ENCODE results near the gene RBM23. TPM values are rescaled to one million over a fixed set of nuclear protein-coding genes. Genes with fewer than 3 reads are reported as not detected.
A peak's percentile ranks its signal among the peaks of the same experiment; 100 is the strongest.

Gene RBM23
- total and polyA plus RNA-seq, 9 of the 15 experiments (the other 6 are each of a cell fraction or from before 2014, with no cell fraction given): 46.0 to 102 (median 58.5) TPM

DNA sequence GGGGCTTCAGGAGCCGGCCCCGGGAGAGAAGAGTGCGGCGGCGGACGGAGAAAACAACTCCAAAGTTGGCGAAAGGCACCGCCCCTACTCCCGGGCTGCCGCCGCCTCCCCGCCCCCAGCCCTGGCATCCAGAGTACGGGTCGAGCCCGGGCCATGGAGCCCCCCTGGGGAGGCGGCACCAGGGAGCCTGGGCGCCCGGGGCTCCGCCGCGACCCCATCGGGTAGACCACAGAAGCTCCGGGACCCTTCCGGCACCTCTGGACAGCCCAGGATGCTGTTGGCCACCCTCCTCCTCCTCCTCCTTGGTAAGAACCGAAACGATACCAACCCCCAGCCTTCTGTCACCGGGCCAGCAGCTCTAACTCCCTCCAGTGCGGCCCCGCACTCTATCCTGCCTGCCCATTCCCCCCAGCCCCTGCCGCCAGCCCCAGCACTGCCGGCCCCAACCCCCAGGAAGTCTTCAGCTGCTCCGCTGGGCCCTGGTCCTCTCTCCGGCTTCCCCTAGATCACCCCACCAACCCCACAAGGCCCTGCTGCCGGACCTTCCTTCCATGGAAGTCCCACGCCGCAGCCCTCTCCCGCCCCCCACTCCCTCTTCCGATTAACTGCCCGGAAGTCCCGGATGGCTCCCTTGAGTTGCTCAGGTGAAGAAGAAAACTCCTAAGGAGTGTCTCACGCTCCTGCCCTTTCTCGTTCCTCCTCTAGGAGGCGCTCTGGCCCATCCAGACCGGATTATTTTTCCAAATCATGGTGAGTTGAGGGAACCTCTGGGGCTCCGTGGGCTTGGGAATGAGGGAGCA, 46.7 kb downstream of the RBM23 start (continued):
- peak; percentile 43 for TF ChIP-seq NEUROD1 (IDR thresholded peaks at IDR 0.05; ENCODE audit: borderline replicate concordance, low read depth, low read length, partially characterized antibody)
- no peak for TF ChIP-seq PRMT5 (CRISPR knock-in tag; IDR thresholded peaks at IDR 0.05)
- TF ChIP-seq, protein P1, sequence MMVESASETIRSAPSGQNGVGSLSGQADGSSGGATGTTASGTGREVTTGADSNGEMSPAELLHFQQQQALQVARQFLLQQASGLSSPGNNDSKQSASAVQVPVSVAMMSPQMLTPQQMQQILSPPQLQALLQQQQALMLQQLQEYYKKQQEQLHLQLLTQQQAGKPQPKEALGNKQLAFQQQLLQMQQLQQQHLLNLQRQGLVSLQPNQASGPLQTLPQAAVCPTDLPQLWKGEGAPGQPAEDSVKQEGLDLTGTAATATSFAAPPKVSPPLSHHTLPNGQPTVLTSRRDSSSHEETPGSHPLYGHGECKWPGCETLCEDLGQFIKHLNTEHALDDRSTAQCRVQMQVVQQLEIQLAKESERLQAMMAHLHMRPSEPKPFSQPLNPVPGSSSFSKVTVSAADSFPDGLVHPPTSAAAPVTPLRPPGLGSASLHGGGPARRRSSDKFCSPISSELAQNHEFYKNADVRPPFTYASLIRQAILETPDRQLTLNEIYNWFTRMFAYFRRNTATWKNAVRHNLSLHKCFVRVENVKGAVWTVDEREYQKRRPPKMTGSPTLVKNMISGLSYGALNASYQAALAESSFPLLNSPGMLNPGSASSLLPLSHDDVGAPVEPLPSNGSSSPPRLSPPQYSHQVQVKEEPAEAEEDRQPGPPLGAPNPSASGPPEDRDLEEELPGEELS (CRISPR knock-in tag; IDR thresholded peaks at IDR 0.05; ENCODE audit: borderline replicate concordance): no peak; the same call in 1 of the 2 replicates
- no peak for TF ChIP-seq IFI16 (CRISPR knock-in tag; IDR thresholded peaks at IDR 0.05)
- TF ChIP-seq POLR2H (tag; IDR thresholded peaks at IDR 0.05; ENCODE audit: low read depth): no peak
- TF ChIP-seq ZNF75A (CRISPR knock-in tag; IDR thresholded peaks at IDR 0.05): no peak
- TF ChIP-seq ELF1 (tag; IDR thresholded peaks at IDR 0.05): no peak
- TF ChIP-seq, protein P2, sequence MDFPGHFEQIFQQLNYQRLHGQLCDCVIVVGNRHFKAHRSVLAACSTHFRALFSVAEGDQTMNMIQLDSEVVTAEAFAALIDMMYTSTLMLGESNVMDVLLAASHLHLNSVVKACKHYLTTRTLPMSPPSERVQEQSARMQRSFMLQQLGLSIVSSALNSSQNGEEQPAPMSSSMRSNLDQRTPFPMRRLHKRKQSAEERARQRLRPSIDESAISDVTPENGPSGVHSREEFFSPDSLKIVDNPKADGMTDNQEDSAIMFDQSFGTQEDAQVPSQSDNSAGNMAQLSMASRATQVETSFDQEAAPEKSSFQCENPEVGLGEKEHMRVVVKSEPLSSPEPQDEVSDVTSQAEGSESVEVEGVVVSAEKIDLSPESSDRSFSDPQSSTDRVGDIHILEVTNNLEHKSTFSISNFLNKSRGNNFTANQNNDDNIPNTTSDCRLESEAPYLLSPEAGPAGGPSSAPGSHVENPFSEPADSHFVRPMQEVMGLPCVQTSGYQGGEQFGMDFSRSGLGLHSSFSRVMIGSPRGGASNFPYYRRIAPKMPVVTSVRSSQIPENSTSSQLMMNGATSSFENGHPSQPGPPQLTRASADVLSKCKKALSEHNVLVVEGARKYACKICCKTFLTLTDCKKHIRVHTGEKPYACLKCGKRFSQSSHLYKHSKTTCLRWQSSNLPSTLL (IDR thresholded peaks at IDR 0.05): no peak
- TF ChIP-seq POLR3G (IDR thresholded peaks at IDR 0.05; ENCODE audit: extremely low read depth, insufficient read length, insufficient replicate concordance): no peak
- TF ChIP-seq SRF (CRISPR knock-in tag; IDR thresholded peaks at IDR 0.05): no peak
- no peak for TF ChIP-seq ZNF561 (CRISPR knock-in tag; conservative IDR thresholded peaks at IDR 0.05)
- TF ChIP-seq, protein P3, sequence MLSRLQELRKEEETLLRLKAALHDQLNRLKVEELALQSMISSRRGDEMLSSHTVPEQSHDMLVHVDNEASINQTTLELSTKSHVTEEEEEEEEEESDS (CRISPR knock-in tag; IDR thresholded peaks at IDR 0.05): no peak
- TF ChIP-seq TCF7 (IDR thresholded peaks at IDR 0.05; ENCODE audit: borderline replicate concordance): no peak
- TF ChIP-seq, protein P4, sequence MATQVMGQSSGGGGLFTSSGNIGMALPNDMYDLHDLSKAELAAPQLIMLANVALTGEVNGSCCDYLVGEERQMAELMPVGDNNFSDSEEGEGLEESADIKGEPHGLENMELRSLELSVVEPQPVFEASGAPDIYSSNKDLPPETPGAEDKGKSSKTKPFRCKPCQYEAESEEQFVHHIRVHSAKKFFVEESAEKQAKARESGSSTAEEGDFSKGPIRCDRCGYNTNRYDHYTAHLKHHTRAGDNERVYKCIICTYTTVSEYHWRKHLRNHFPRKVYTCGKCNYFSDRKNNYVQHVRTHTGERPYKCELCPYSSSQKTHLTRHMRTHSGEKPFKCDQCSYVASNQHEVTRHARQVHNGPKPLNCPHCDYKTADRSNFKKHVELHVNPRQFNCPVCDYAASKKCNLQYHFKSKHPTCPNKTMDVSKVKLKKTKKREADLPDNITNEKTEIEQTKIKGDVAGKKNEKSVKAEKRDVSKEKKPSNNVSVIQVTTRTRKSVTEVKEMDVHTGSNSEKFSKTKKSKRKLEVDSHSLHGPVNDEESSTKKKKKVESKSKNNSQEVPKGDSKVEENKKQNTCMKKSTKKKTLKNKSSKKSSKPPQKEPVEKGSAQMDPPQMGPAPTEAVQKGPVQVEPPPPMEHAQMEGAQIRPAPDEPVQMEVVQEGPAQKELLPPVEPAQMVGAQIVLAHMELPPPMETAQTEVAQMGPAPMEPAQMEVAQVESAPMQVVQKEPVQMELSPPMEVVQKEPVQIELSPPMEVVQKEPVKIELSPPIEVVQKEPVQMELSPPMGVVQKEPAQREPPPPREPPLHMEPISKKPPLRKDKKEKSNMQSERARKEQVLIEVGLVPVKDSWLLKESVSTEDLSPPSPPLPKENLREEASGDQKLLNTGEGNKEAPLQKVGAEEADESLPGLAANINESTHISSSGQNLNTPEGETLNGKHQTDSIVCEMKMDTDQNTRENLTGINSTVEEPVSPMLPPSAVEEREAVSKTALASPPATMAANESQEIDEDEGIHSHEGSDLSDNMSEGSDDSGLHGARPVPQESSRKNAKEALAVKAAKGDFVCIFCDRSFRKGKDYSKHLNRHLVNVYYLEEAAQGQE (IDR thresholded peaks at IDR 0.05; ENCODE audit: borderline replicate concordance): peak; percentile 51; the same call in 1 of the 2 replicates
- TF ChIP-seq, protein P4 (CRISPR knock-in tag; IDR thresholded peaks at IDR 0.05; ENCODE audit: low read depth): no peak

Measured in K562 (cell line).